Natural killer cell treated with Interleukin-12 subunit alpha and Interleukin-12 subunit beta and Interleukin-15 and Interleukin-18, amount 100 ng/mL, for 72 hours (primary cell): Measurements from ENCODE around the gene PDE3A. TPM values are rescaled to one million over a fixed set of nuclear protein-coding genes. Genes with fewer than 3 reads are reported as not detected.

Experiments used
- ATAC-seq, 2 donors: fragments of 150-1000 bp; cut with Tn5 transposase in 1 of 2; sonication (Bioruptor Pico), chemical (Tn5 transposase) in 1 of 2; 2 replicates each; pipeline ENCODE4 v1.10.0; 2021
- DNase-seq: peaks from one replicate; pipeline ENCODE4 v3.0.0; 2022; ENCODE audit warnings: low spot score
- H3K27ac Mint-ChIP-seq, 2 donors: 1 replicate in 1 of 2; 2 replicates in 1 of 2; pipeline ENCODE4 v1.8.0; 2022; ENCODE audit warnings: mixed read lengths in 2 of 2, mild to moderate bottlenecking in 1 of 2, moderate library complexity in 1 of 2
- H3K27me3 Mint-ChIP-seq, 2 donors: 1 replicate in 1 of 2; 2 replicates in 1 of 2; pipeline ENCODE4 v1.8.0; 2022; ENCODE audit warnings: mixed read lengths in 2 of 2
- H3K36me3 Mint-ChIP-seq: one replicate; pipeline ENCODE4 v1.8.0; 2022; ENCODE audit warnings: mixed read lengths
- H3K4me1 Mint-ChIP-seq, 2 donors: 1 replicate in 1 of 2; 2 replicates in 1 of 2; pipeline ENCODE4 v1.8.0; 2022; ENCODE audit warnings: low read depth in 2 of 2, mixed read lengths in 2 of 2, mild to moderate bottlenecking in 1 of 2
- H3K4me3 Mint-ChIP-seq: one replicate; pipeline ENCODE4 v1.8.0; 2022; ENCODE audit warnings: mixed read lengths
- H3K9me3 Mint-ChIP-seq: 2 replicates; pipeline ENCODE4 v1.8.0; 2022; ENCODE audit warnings: mixed read lengths
- total RNA-seq, 2 donors: library from RNA; stranded (reverse); gene quantifications; one replicate each; pipeline ENCODE4 v1.2.3, GENCODE V29; 2022

PDE3A gene
- total RNA-seq, 2 donors from 2014 or later = not detected

GRCh38 chr12:20508962-20509361 is 140.6 kb downstream of the PDE3A start:
- Mint-ChIP-seq H3K4me3 (no peak overlapping the region), H3K4me1 (peaks cover 4 to 6% of the 10 kb centered on the region in 2 donors), H3K27ac (no peak overlapping the region), H3K36me3 (no peaks in the 10 kb centered on the region), H3K9me3 (no peaks in the 10 kb centered on the region), H3K27me3 (peaks cover 0 to 4% of the 10 kb centered on the region in 2 donors)
- DNase-seq (no peak), ATAC-seq (no peak)

GRCh38 chr12:20510811-20511210 is 142.5 kb downstream of the PDE3A start:
- Mint-ChIP-seq H3K4me3 (no peak overlapping the region), H3K27ac (no peak overlapping the region), H3K9me3 (no peaks in the 10 kb centered on the region), H3K27me3 (peaks cover 0 to 4% of the 10 kb centered on the region in 2 donors), H3K4me1 (peaks cover 4 to 6% of the 10 kb centered on the region in 2 donors), H3K36me3 (no peaks in the 10 kb centered on the region)
- DNase-seq (no peak), ATAC-seq (no peak)

GRCh38 chr12:20513189-20513588 is 144.9 kb downstream of the PDE3A start:
- Mint-ChIP-seq H3K36me3 (no peaks in the 10 kb centered on the region), H3K4me1 (no peaks in the 10 kb centered on the region), H3K27ac (no peak overlapping the region), H3K9me3 (no peaks in the 10 kb centered on the region), H3K27me3 (no peaks in the 10 kb centered on the region), H3K4me3 (no peak overlapping the region)
- no peak for ATAC-seq
- no peak for DNase-seq

GRCh38 chr12:20514598-20514997 is 146.3 kb downstream of the PDE3A start:
- H3K27ac Mint-ChIP-seq = no peak overlapping the region

GRCh38 chr12:20520532-20520931 is 152.2 kb downstream of the PDE3A start:
- no peak for ATAC-seq

More at GRCh38 chr12:20514598-20514997, 146.3 kb downstream of the PDE3A start:
- ATAC-seq (no peak), DNase-seq (no peak)
- Mint-ChIP-seq H3K4me3 (no peak overlapping the region), H3K36me3 (no peaks in the 10 kb centered on the region), H3K9me3 (no peaks in the 10 kb centered on the region), H3K4me1 (no peaks in the 10 kb centered on the region), H3K27me3 (no peaks in the 10 kb centered on the region)

GRCh38 chr12:20523658-20524057 is 155.3 kb downstream of the PDE3A start:
- Mint-ChIP-seq H3K36me3 (no peaks in the 10 kb centered on the region), H3K9me3 (no peaks in the 10 kb centered on the region), H3K4me3 (no peak overlapping the region), H3K27me3 (no peaks in the 10 kb centered on the region), H3K27ac (no peak overlapping the region), H3K4me1 (no peaks in the 10 kb centered on the region)
- no peak for DNase-seq
- ATAC-seq = no peak

More at GRCh38 chr12:20520532-20520931, 152.2 kb downstream of the PDE3A start:
- Mint-ChIP-seq H3K27ac (no peak overlapping the region), H3K27me3 (no peaks in the 10 kb centered on the region), H3K36me3 (no peaks in the 10 kb centered on the region), H3K4me3 (no peak overlapping the region), H3K9me3 (no peaks in the 10 kb centered on the region), H3K4me1 (no peaks in the 10 kb centered on the region)
- no peak for DNase-seq

GRCh38 chr12:20524113-20524512 is 155.8 kb downstream of the PDE3A start:
- no peaks in the 10 kb centered on the region for H3K36me3 Mint-ChIP-seq
- no peaks in the 10 kb centered on the region for H3K27me3 Mint-ChIP-seq

GRCh38 chr12:20525064-20525610 is 156.8 kb downstream of the PDE3A start:
- H3K4me3 Mint-ChIP-seq = no peak overlapping the region
- no peaks in the 10 kb centered on the region for H3K9me3 Mint-ChIP-seq
- DNase-seq (no peak), ATAC-seq (no peak)
- no peaks in the 10 kb centered on the region for H3K27me3 Mint-ChIP-seq
- no peak overlapping the region for H3K27ac Mint-ChIP-seq
- no peaks in the 10 kb centered on the region for H3K36me3 Mint-ChIP-seq
- no peaks in the 10 kb centered on the region for H3K4me1 Mint-ChIP-seq

More at GRCh38 chr12:20524113-20524512, 155.8 kb downstream of the PDE3A start:
- no peak for DNase-seq
- ATAC-seq = no peak
- H3K4me3 Mint-ChIP-seq = no peak overlapping the region
- no peaks in the 10 kb centered on the region for H3K4me1 Mint-ChIP-seq
- no peaks in the 10 kb centered on the region for H3K9me3 Mint-ChIP-seq
- H3K27ac Mint-ChIP-seq = no peak overlapping the region

- no peaks in the 10 kb centered on the region for H3K9me3 Mint-ChIP-seq
- DNase-seq = no peak
- no peaks in the 10 kb centered on the region for H3K27me3 Mint-ChIP-seq
- H3K4me3 Mint-ChIP-seq = no peak overlapping the region
- no peak for ATAC-seq
- no peaks in the 10 kb centered on the region for H3K36me3 Mint-ChIP-seq
- H3K4me1 Mint-ChIP-seq = no peaks in the 10 kb centered on the region
- no peak overlapping the region for H3K27ac Mint-ChIP-seq
These were observed 159.3 kb downstream of the PDE3A start for GRCh38 chr12:20527417-20528163.

- H3K27ac Mint-ChIP-seq = no peak overlapping the region
- H3K9me3 Mint-ChIP-seq = no peaks in the 10 kb centered on the region
- no peak overlapping the region for H3K4me3 Mint-ChIP-seq
- no peaks in the 10 kb centered on the region for H3K36me3 Mint-ChIP-seq
- H3K4me1 Mint-ChIP-seq = no peaks in the 10 kb centered on the region
- ATAC-seq (no peak), DNase-seq (no peak)
- no peaks in the 10 kb centered on the region for H3K27me3 Mint-ChIP-seq
These were observed 159.9 kb downstream of the PDE3A start for GRCh38 chr12:20528208-20528607.

- no peaks in the 10 kb centered on the region for H3K4me1 Mint-ChIP-seq
- H3K9me3 Mint-ChIP-seq = no peaks in the 10 kb centered on the region
- H3K27me3 Mint-ChIP-seq = no peaks in the 10 kb centered on the region
- H3K36me3 Mint-ChIP-seq = no peaks in the 10 kb centered on the region
- no peak for ATAC-seq
- no peak for DNase-seq
- H3K27ac Mint-ChIP-seq = no peak overlapping the region
- H3K4me3 Mint-ChIP-seq = no peak overlapping the region
These were observed 177.9 kb downstream of the PDE3A start for GRCh38 chr12:20546267-20546666.

- no peak overlapping the region for H3K4me3 Mint-ChIP-seq
- H3K4me1 Mint-ChIP-seq = no peaks in the 10 kb centered on the region
- no peaks in the 10 kb centered on the region for H3K9me3 Mint-ChIP-seq
- ATAC-seq (no peak), DNase-seq (no peak)
- no peaks in the 10 kb centered on the region for H3K36me3 Mint-ChIP-seq
- H3K27me3 Mint-ChIP-seq = no peaks in the 10 kb centered on the region
- no peak overlapping the region for H3K27ac Mint-ChIP-seq
These were observed 179.7 kb downstream of the PDE3A start for GRCh38 chr12:20547816-20548575.

- H3K9me3 Mint-ChIP-seq = no peaks in the 10 kb centered on the region
- ATAC-seq = no peak
- no peak for DNase-seq
- H3K36me3 Mint-ChIP-seq = no peaks in the 10 kb centered on the region
- no peak overlapping the region for H3K4me3 Mint-ChIP-seq
- H3K27me3 Mint-ChIP-seq = no peaks in the 10 kb centered on the region
- no peak overlapping the region for H3K27ac Mint-ChIP-seq
- H3K4me1 Mint-ChIP-seq = no peaks in the 10 kb centered on the region
These were observed 180.3 kb downstream of the PDE3A start for GRCh38 chr12:20548611-20549010.

GRCh38 chr12:20549108-20549719 is 180.9 kb downstream of the PDE3A start:
- Mint-ChIP-seq H3K4me3 (no peak overlapping the region), H3K4me1 (no peaks in the 10 kb centered on the region), H3K9me3 (no peaks in the 10 kb centered on the region), H3K36me3 (no peaks in the 10 kb centered on the region), H3K27ac (no peak overlapping the region), H3K27me3 (no peaks in the 10 kb centered on the region)
- ATAC-seq (no peak), DNase-seq (no peak)
